ENCODE data around the gene SH2D3C. TPM values are rescaled to one million over a fixed set of nuclear protein-coding genes. Genes with fewer than 3 reads are reported as not detected.

The SH2D3C gene
- total RNA-seq, 4 donors from 2014 or later = 0.38 to 4.8 (median 2.8) TPM

GRCh38 chr9:127715470-127716337 lies 62.8 kb downstream of the SH2D3C start, which contains the start of the genes PTRH1 and TTC16:
Gene PTRH1 (minus strand): TSS chr9:127715663. CDS start chr9:127715639, 24 bp downstream.
Gene TTC16 (plus strand): TSS chr9:127716079. CDS start chr9:127716146, 67 bp downstream.
- Histone ChIP-seq H3K9me3 (no peaks in the 10 kb centered on the region), H3K36me3 (no peaks in the 10 kb centered on the region), H3K27ac (peak within 1 kb of the TSS; percentile 77 to 93 (median 84)), H3K27me3 (no peaks in the 10 kb centered on the region), H3K4me3 (peak within 1 kb of the TSS; percentile 42 to 81 (median 76)), H3K4me1 (peaks cover 11 to 23% (median 11%) of the 10 kb centered on the region in 3 donors)
- intact Hi-C loops (cut with DNase I) = no loop called here
- peak; percentile 83 for DNase-seq
- TF ChIP-seq POLR2A (IDR thresholded peaks at IDR 0.05) (peak in 1 of 4 donors; percentile 42), CTCF (IDR thresholded peaks at IDR 0.05) (peak in 1 of 6 experiments; percentile 9)
- WGBS, 2 donors = 3 to 7% methylated on average over 11 to 14 of the region's 65 CpGs

GRCh38 chr9:127714951-127715469 lies 63.5 kb downstream of the SH2D3C start:
- peaks cover 11 to 23% (median 11%) of the 10 kb centered on the region in 3 donors for H3K4me1 ChIP-seq
- TF ChIP-seq POLR2A (IDR thresholded peaks at IDR 0.05) (no peak), CTCF (IDR thresholded peaks at IDR 0.05) (no peak)
- no peaks in the 10 kb centered on the region for H3K36me3 ChIP-seq
- no peak for DNase-seq
- H3K27ac ChIP-seq = peak overlapping the region; percentile 77 to 93 (median 84)
- 0% methylated on average over 3 of the region's 44 CpGs; no CpG with 5 or more reads in 1 of the 2 donors for WGBS, 2 donors
- H3K9me3 ChIP-seq = no peaks in the 10 kb centered on the region
- peak overlapping the region; percentile 42 to 81 (median 76) for H3K4me3 ChIP-seq
- intact Hi-C loops (cut with DNase I) = no loop called here
- H3K27me3 ChIP-seq = no peaks in the 10 kb centered on the region

- no peak for DNase-seq
- Histone ChIP-seq H3K27me3 (no peaks in the 10 kb centered on the region), H3K27ac (no peak overlapping the region), H3K4me1 (peaks cover 11 to 23% (median 11%) of the 10 kb centered on the region in 3 donors), H3K4me3 (peak overlapping the region; percentile 42 to 81 (median 76)), H3K36me3 (no peaks in the 10 kb centered on the region), H3K9me3 (no peaks in the 10 kb centered on the region)
- no peak for TF ChIP-seq POLR2A (IDR thresholded peaks at IDR 0.05)
- intact Hi-C loops (cut with DNase I) = no loop called here
- 82 to 91% methylated on average over 5 to 6 of the region's 19 CpGs for WGBS, 2 donors
These were observed 64.3 kb downstream of the SH2D3C start for GRCh38 chr9:127714020-127714750.

GRCh38 chr9:127712867-127713266 lies 65.6 kb downstream of the SH2D3C start:
- no peak overlapping the region for H3K27ac ChIP-seq
- no peak overlapping the region for H3K4me3 ChIP-seq
- no peaks in the 10 kb centered on the region for H3K9me3 ChIP-seq
- TF ChIP-seq POLR2A (IDR thresholded peaks at IDR 0.05) (no peak), CTCF (IDR thresholded peaks at IDR 0.05) (no peak)
- no CpG with 5 or more reads among the region's 10 CpGs for WGBS, 2 donors
- no peak for DNase-seq
- intact Hi-C loops (cut with DNase I) = no loop called here
- H3K36me3 ChIP-seq = no peaks in the 10 kb centered on the region
- H3K27me3 ChIP-seq = no peaks in the 10 kb centered on the region
- peaks cover 11 to 23% (median 11%) of the 10 kb centered on the region in 3 donors for H3K4me1 ChIP-seq

- H3K4me1 ChIP-seq = peaks cover 11 to 23% (median 11%) of the 10 kb centered on the region in 3 donors
- no peak overlapping the region for H3K27ac ChIP-seq
- H3K4me3 ChIP-seq = no peak overlapping the region
- no peaks in the 10 kb centered on the region for H3K36me3 ChIP-seq
- intact Hi-C loops (cut with DNase I) = no loop called here
- H3K9me3 ChIP-seq = no peaks in the 10 kb centered on the region
- 60 to 90% methylated on average over 1 to 7 of the region's 11 CpGs for WGBS, 2 donors
- TF ChIP-seq CTCF (IDR thresholded peaks at IDR 0.05) (no peak), POLR2A (IDR thresholded peaks at IDR 0.05) (no peak)
- H3K27me3 ChIP-seq = no peaks in the 10 kb centered on the region
- DNase-seq = no peak
These were observed 66.1 kb downstream of the SH2D3C start for GRCh38 chr9:127712371-127712770.
